RWPE1 (cell line): ENCODE data around the gene URI1.

Source experiments
- CTCF ChIA-PET: fragments of 350-600 bp; sonication (Branson Sonifier 250); formaldehyde crosslinking; extraction: SDS; loops from one replicate; lab custom pipeline; 2021; lab: Yijun Ruan, JAX
- POLR2A ChIA-PET: fragments of 400-600 bp; formaldehyde crosslinking; extraction: SDS; loops from one replicate; lab custom pipeline; 2020; ENCODE audit warnings: antibody characterized with exemption; ENCODE audit not compliant: low non-redundant PET; lab: Yijun Ruan, JAX
- DNase-seq: peaks from one replicate; pipeline ENCODE4 v3.0.0; 2012; ENCODE audit warnings: low spot score
- H3K27ac ChIP-seq: fragments of 450-650 bp; 2 replicates; pipeline ENCODE4 v1.5.1; 2017
- CTCF ChIP-seq: fragments of 450-650 bp; conservative IDR thresholded peaks from 2 replicates; pipeline ENCODE4 v1.5.1; 2017; ENCODE audit warnings: low read depth, mild to moderate bottlenecking

URI1 gene

GRCh38 chr19:30064771-30065494 lies 122.9 kb downstream of the URI1 start:
- ChIA-PET POLR2A (no interaction called here), CTCF (interaction anchor here (0.6 kb wide), 1 partner anchor 18 kb away, joined by 3 read pairs; no protein-coding TSS in a partner anchor)
- TF ChIP-seq CTCF = no peak
- H3K27ac ChIP-seq = no peak overlapping the region
- no peak for DNase-seq

- CTCF ChIA-PET = no interaction called here
- TF ChIP-seq CTCF = no peak
- no peak overlapping the region for H3K27ac ChIP-seq
- POLR2A ChIA-PET = no interaction called here
- no peak for DNase-seq
Observed at GRCh38 chr19:30065680-30066606, 123.9 kb downstream of the URI1 start.
